ENCODE results near the gene ZBTB44.

- TF ChIP-seq, protein P1, sequence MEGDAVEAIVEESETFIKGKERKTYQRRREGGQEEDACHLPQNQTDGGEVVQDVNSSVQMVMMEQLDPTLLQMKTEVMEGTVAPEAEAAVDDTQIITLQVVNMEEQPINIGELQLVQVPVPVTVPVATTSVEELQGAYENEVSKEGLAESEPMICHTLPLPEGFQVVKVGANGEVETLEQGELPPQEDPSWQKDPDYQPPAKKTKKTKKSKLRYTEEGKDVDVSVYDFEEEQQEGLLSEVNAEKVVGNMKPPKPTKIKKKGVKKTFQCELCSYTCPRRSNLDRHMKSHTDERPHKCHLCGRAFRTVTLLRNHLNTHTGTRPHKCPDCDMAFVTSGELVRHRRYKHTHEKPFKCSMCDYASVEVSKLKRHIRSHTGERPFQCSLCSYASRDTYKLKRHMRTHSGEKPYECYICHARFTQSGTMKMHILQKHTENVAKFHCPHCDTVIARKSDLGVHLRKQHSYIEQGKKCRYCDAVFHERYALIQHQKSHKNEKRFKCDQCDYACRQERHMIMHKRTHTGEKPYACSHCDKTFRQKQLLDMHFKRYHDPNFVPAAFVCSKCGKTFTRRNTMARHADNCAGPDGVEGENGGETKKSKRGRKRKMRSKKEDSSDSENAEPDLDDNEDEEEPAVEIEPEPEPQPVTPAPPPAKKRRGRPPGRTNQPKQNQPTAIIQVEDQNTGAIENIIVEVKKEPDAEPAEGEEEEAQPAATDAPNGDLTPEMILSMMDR (IDR thresholded peaks at IDR 0.05) = no peak
- no peak for TF ChIP-seq POLR2A (IDR thresholded peaks at IDR 0.05)
- TF ChIP-seq POLR2AphosphoS5 (IDR thresholded peaks at IDR 0.05; ENCODE audit: insufficient read depth in 1 of 2, low read depth in 1 of 2) = no peak
Observed at GRCh38 chr11:130179396-130180306, 135.1 kb downstream of the ZBTB44 start.
